Liver (tissue), 9 donors: ENCODE measurements around the gene ST7L. TPM values are rescaled to one million over a fixed set of nuclear protein-coding genes. Genes with fewer than 3 reads are reported as not detected.

Experiments used
- DNase-seq: peaks from one replicate; pipeline ENCODE4 v3.0.0-alpha.2; 2017; ENCODE audit warnings: low spot score
- H3K27ac ChIP-seq, 2 donors: one replicate each; pipeline ENCODE4 v1.7.0; 2013; ENCODE audit warnings: inconsistent platforms in 2 of 2, low read length in 2 of 2, control low read depth in 1 of 2, low read depth in 1 of 2, mild to moderate bottlenecking in 1 of 2
- H3K27me3 ChIP-seq, 4 donors: one replicate each; pipeline versions ENCODE4 v1.6.1 to v1.7.0; 2013; ENCODE audit warnings: low read length in 3 of 4, inconsistent platforms in 1 of 4, mild to moderate bottlenecking in 1 of 4, moderate library complexity in 1 of 4; ENCODE audit not compliant: control insufficient read depth in 4 of 4, insufficient read depth in 4 of 4
- H3K36me3 ChIP-seq, 4 donors: one replicate each; pipeline versions ENCODE4 v1.6.1 to v1.7.0; 2013; ENCODE audit warnings: low read length in 3 of 4, mild to moderate bottlenecking in 3 of 4, low read depth in 1 of 4, moderate library complexity in 1 of 4; ENCODE audit not compliant: control insufficient read depth in 4 of 4, insufficient read depth in 3 of 4
- H3K4me1 ChIP-seq, 4 donors: one replicate each; pipeline versions ENCODE4 v1.6.1 to v1.7.0; 2013; ENCODE audit warnings: low read length in 3 of 4, mild to moderate bottlenecking in 3 of 4, moderate library complexity in 1 of 4; ENCODE audit not compliant: control insufficient read depth in 4 of 4, insufficient read depth in 4 of 4
- H3K4me3 ChIP-seq, 3 donors: one replicate each; pipeline versions ENCODE4 v1.6.1 to v1.7.0; 2013; ENCODE audit warnings: low read length in 3 of 3, control low read depth in 1 of 3, low read depth in 1 of 3, mild to moderate bottlenecking in 1 of 3
- H3K9ac ChIP-seq, 2 donors: one replicate each; pipeline ENCODE4 v1.7.0; 2013; ENCODE audit warnings: low read length in 2 of 2, mild to moderate bottlenecking in 2 of 2, moderate library complexity in 2 of 2, control low read depth in 1 of 2, low read depth in 1 of 2
- H3K9me3 ChIP-seq, 4 donors: one replicate each; pipeline versions ENCODE4 v1.6.1 to v1.7.0; 2013; ENCODE audit warnings: low read length in 3 of 4; ENCODE audit not compliant: control insufficient read depth in 4 of 4
- ATF3 ChIP-seq: IDR thresholded peaks from 2 replicates; pipeline ENCODE4 v1.6.1; 2016; ENCODE audit warnings: antibody characterized with exemption
- GABPA ChIP-seq, 2 donors: IDR thresholded peaks in 1 of 2; conservative IDR thresholded peaks in 1 of 2; 2 replicates each; pipeline ENCODE4 v1.6.1; 2016; ENCODE audit warnings: antibody characterized with exemption in 2 of 2, mild to moderate bottlenecking in 1 of 2, moderate library complexity in 1 of 2
- HNF4A ChIP-seq, 2 donors: conservative IDR thresholded peaks; 2 replicates each; pipeline ENCODE4 v1.6.1; 2016; ENCODE audit warnings: antibody characterized with exemption in 2 of 2, mild to moderate bottlenecking in 2 of 2
- JUND ChIP-seq, 2 donors: IDR thresholded peaks; 2 replicates each; pipeline ENCODE4 v1.6.1; 2016; ENCODE audit warnings: antibody characterized with exemption in 2 of 2
- MAX ChIP-seq: IDR thresholded peaks from 2 replicates; pipeline ENCODE4 v1.6.1; 2016; ENCODE audit warnings: antibody characterized with exemption
- NR2F2 ChIP-seq: IDR thresholded peaks from 2 replicates; pipeline ENCODE4 v1.6.1; 2016; ENCODE audit warnings: antibody characterized with exemption
- RAD21 ChIP-seq, 2 donors: IDR thresholded peaks; 2 replicates each; pipeline ENCODE4 v1.6.1; 2016; ENCODE audit warnings: antibody characterized with exemption in 2 of 2, mild to moderate bottlenecking in 2 of 2
- REST ChIP-seq: IDR thresholded peaks from 2 replicates; pipeline ENCODE4 v1.6.1; 2016; ENCODE audit warnings: antibody characterized with exemption, mild to moderate bottlenecking
- RXRA ChIP-seq, 2 donors: IDR thresholded peaks; 2 replicates each; pipeline ENCODE4 v1.6.1; 2017 to 2018; ENCODE audit warnings: antibody characterized with exemption in 2 of 2, mild to moderate bottlenecking in 1 of 2
- SP1 ChIP-seq: IDR thresholded peaks from 2 replicates; pipeline ENCODE4 v1.6.1; 2018; ENCODE audit warnings: antibody characterized with exemption, mild to moderate bottlenecking
- TAF1 ChIP-seq: conservative IDR thresholded peaks from 2 replicates; pipeline ENCODE4 v1.6.1; 2016; ENCODE audit warnings: antibody characterized with exemption, mild to moderate bottlenecking
- YY1 ChIP-seq: IDR thresholded peaks from 2 replicates; pipeline ENCODE4 v1.6.1; 2016; ENCODE audit warnings: antibody characterized with exemption, mild to moderate bottlenecking
- ZBTB33 ChIP-seq: IDR thresholded peaks from 2 replicates; pipeline ENCODE4 v1.6.1; 2016; ENCODE audit warnings: antibody characterized with exemption
- WGBS: extraction: QIAGEN DNeasy Blood & Tissue Kit; methylation state at CpG from one replicate; pipeline ENCODE4 v1.1.7; 2013; 5-methylcytosine and 5-hydroxymethylcytosine counted together
- polyA plus RNA-seq, 2 donors: library from polyadenylated mRNA; stranded (reverse) in 1 of 2; unstranded in 1 of 2; fragments of 200-250 nt in 1 of 2; fragments of >200 nt in 1 of 2; fragmentation: Nextera tagmentation in 1 of 2; extraction: Ambion mirVana in 1 of 2; gene quantifications; one replicate each; pipeline versions ENCODE4 v1.2.1 to v1.2.3, GENCODE V29; 2013 to 2015
- total RNA-seq, 2 donors: library from RNA; depleted of rRNA; stranded (reverse); fragments of >200 nt; gene quantifications; one replicate each; pipeline ENCODE4 v1.2.3, GENCODE V29; 2014
- donor health status: healthy.
- donor health status: healthy.
- donor health status: healthy.
- donor health status: healthy.
- donor health status: healthy.

The ST7L gene
- total and polyA plus RNA-seq, 4 donors = 4.9 to 13.6 (median 9.5) TPM

DNA sequence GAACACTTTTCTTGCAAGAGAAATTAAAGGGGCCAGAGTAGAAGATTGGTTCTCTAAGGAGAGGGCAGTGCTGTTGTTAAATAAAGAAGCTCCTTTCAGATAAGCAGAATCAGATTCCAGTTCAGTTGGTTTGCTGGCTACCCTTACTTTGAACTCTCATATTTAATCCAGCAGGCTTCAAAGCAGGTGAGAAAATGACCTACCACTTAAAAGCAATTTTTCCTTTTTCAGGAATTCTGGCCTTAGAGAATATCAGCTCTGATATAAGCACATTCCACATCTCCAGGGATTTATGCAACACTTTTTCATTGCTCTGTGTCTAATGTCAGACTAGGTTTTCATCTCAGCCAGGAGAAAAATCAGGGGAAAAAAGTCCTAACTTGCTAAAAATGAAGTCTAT lies 81.5 kb downstream of the ST7L start:
- no peak overlapping the region for H3K27ac ChIP-seq
- no peak for DNase-seq
- no peak for TF ChIP-seq RXRA (IDR thresholded peaks at IDR 0.05)
- no peak for TF ChIP-seq RAD21 (IDR thresholded peaks at IDR 0.05)
- TF ChIP-seq NR2F2 = no peak
- no peak for TF ChIP-seq TAF1
- TF ChIP-seq YY1 = no peak
- no peak for TF ChIP-seq HNF4A (conservative IDR thresholded peaks at IDR 0.05)
- TF ChIP-seq MAX = no peak
- peaks cover 0 to 12% (median 8%) of the 10 kb centered on the region in 4 donors for H3K36me3 ChIP-seq
- H3K9me3 ChIP-seq = no peaks in the 10 kb centered on the region
- H3K9ac ChIP-seq = no peak overlapping the region
- no peaks in the 10 kb centered on the region for H3K4me1 ChIP-seq
- no peaks in the 10 kb centered on the region for H3K27me3 ChIP-seq
- H3K4me3 ChIP-seq = no peak overlapping the region

- H3K36me3 ChIP-seq = peaks cover 0 to 9% (median 7%) of the 10 kb centered on the region in 4 donors
- H3K4me1 ChIP-seq = no peaks in the 10 kb centered on the region
- no peak overlapping the region for H3K9ac ChIP-seq
Measured at GRCh38 chr1:112536561-112536960, 82.4 kb downstream of the ST7L start.

More at GRCh38 chr1:112536561-112536960, 82.4 kb downstream of the ST7L start:
- TF ChIP-seq SP1 (no peak), REST (no peak), ZBTB33 (no peak), YY1 (no peak), MAX (no peak), ATF3 (no peak), RXRA (IDR thresholded peaks at IDR 0.05) (no peak), RAD21 (IDR thresholded peaks at IDR 0.05) (no peak), JUND (IDR thresholded peaks at IDR 0.05) (no peak), GABPA (IDR thresholded peaks at IDR 0.05 in 1 of 2, conservative IDR thresholded peaks at IDR 0.05 in 1 of 2) (no peak)
- no peak for DNase-seq
- no peak overlapping the region for H3K4me3 ChIP-seq
- no peaks in the 10 kb centered on the region for H3K9me3 ChIP-seq
- no peak overlapping the region for H3K27ac ChIP-seq
- WGBS = 87% methylated on average over 2 of the region's 2 CpGs
- H3K27me3 ChIP-seq = no peaks in the 10 kb centered on the region
